Thyroid gland (tissue), 4 donors: Measurements from ENCODE around the gene PLEKHA7.

Experiments
- POLR2A ChIP-seq, 2 donors: fragments of 450-650 bp; IDR thresholded peaks; one replicate each; pipeline ENCODE4 v1.6.1; 2017; ENCODE audit warnings: antibody characterized with exemption in 2 of 2, mild to moderate bottlenecking in 2 of 2, moderate library complexity in 1 of 2
- TF ChIP-seq, protein P1 (sequence below), 6 experiments: fragments of 200-600 bp in 3 of 6; fragments of 450-650 bp in 3 of 6; sonication (generic) in 3 of 6; IDR thresholded peaks; one replicate each; pipeline ENCODE4 v1.5.1; 2016 to 2019; ENCODE audit warnings: antibody characterized with exemption in 6 of 6, mild to moderate bottlenecking in 2 of 6, inconsistent platforms in 1 of 6, moderate library complexity in 1 of 6

DNA sequence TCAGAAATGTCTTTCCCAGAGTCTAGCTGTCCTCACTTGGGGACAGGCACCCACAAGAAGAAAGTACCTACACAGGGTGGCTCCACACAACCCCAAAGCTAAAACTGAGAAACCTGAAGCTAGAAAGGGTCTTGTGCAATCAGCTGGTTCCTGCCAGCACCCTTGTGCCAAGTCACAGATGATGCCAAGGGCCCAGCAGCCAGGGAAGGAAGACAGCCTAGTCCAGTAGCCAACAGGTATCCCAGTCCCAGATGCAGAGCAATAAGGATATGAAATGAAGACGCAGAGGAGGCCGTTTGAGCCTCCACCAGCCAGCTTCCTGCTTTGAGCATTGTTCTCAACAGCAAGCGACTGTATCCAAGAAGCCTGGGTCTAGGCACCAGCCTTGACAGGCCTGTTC is 6.1 kb downstream of the PLEKHA7 start:
- TF ChIP-seq POLR2A (IDR thresholded peaks at IDR 0.05): no peak
- TF ChIP-seq, protein P1, sequence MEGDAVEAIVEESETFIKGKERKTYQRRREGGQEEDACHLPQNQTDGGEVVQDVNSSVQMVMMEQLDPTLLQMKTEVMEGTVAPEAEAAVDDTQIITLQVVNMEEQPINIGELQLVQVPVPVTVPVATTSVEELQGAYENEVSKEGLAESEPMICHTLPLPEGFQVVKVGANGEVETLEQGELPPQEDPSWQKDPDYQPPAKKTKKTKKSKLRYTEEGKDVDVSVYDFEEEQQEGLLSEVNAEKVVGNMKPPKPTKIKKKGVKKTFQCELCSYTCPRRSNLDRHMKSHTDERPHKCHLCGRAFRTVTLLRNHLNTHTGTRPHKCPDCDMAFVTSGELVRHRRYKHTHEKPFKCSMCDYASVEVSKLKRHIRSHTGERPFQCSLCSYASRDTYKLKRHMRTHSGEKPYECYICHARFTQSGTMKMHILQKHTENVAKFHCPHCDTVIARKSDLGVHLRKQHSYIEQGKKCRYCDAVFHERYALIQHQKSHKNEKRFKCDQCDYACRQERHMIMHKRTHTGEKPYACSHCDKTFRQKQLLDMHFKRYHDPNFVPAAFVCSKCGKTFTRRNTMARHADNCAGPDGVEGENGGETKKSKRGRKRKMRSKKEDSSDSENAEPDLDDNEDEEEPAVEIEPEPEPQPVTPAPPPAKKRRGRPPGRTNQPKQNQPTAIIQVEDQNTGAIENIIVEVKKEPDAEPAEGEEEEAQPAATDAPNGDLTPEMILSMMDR (IDR thresholded peaks at IDR 0.05): no peak
